Measurements from ENCODE around the gene UBE3A.
A peak's percentile ranks its signal among the peaks of the same experiment; 100 is the strongest.
"Not testable (repeated sequence)": the region's sequence is repeated elsewhere in the genome, so short reads cannot be mapped to it uniquely, and the experiment has no call there.

UBE3A gene

GRCh38 chr15:25437777-25438600, 835 bp downstream of the UBE3A start:
- peak; percentile 16 for DNase-seq

GRCh38 chr15:25436707-25437106, 2.1 kb downstream of the UBE3A start:
- DNase-seq: no peak

- no peak for DNase-seq
Measured at GRCh38 chr15:25435474-25436243, 3.2 kb downstream of the UBE3A start.

GRCh38 chr15:25433118-25433865, 5.5 kb downstream of the UBE3A start:
- no peak for DNase-seq

- DNase-seq: no peak
Measured at GRCh38 chr15:25431836-25432561, 6.8 kb downstream of the UBE3A start.

- DNase-seq: no peak
Measured at GRCh38 chr15:25427861-25428260, 11.0 kb downstream of the UBE3A start.

- no peak for DNase-seq
Measured at GRCh38 chr15:25426896-25427610, 11.8 kb downstream of the UBE3A start.

GRCh38 chr15:25424073-25424472, 14.8 kb downstream of the UBE3A start:
- no peak for DNase-seq

- no peak for DNase-seq
Measured at GRCh38 chr15:25422021-25422420, 16.8 kb downstream of the UBE3A start.

GRCh38 chr15:25418202-25418601, 20.6 kb downstream of the UBE3A start:
- no peak for DNase-seq

GRCh38 chr15:25417604-25418003, 21.2 kb downstream of the UBE3A start:
- DNase-seq: no peak

- DNase-seq: no peak
Measured at GRCh38 chr15:25416693-25417092, 22.1 kb downstream of the UBE3A start.

GRCh38 chr15:25415707-25416106, 23.1 kb downstream of the UBE3A start:
- DNase-seq: no peak

GRCh38 chr15:25415217-25415616, 23.6 kb downstream of the UBE3A start:
- DNase-seq: no peak

- DNase-seq: no peak
Measured at GRCh38 chr15:25410649-25411048, 28.2 kb downstream of the UBE3A start.

GRCh38 chr15:25409731-25410130, 29.1 kb downstream of the UBE3A start:
- not testable (repeated sequence) for DNase-seq

- DNase-seq: no peak
Measured at GRCh38 chr15:25408929-25409328, 29.9 kb downstream of the UBE3A start.

- DNase-seq: no peak
Measured at GRCh38 chr15:25408428-25408827, 30.4 kb downstream of the UBE3A start.

- no peak for DNase-seq
Measured at GRCh38 chr15:25407950-25408349, 30.9 kb downstream of the UBE3A start.

GRCh38 chr15:25406846-25407245, 32.0 kb downstream of the UBE3A start:
- DNase-seq: no peak

- DNase-seq: no peak
Measured at GRCh38 chr15:25406261-25406660, 32.6 kb downstream of the UBE3A start.

GRCh38 chr15:25403771-25404170, 35.1 kb downstream of the UBE3A start:
- DNase-seq: no peak
